ENCODE results near the gene SLC9A3. TPM values are rescaled to one million over a fixed set of nuclear protein-coding genes. Genes with fewer than 3 reads are reported as not detected.

The SLC9A3 gene
- total and polyA plus RNA-seq, 2 of the 13 experiments (the other 11 are each of a cell fraction or from before 2014, with no cell fraction given), result 1.5 to 1.8 TPM

- no peak for TF ChIP-seq ELF3 (CRISPR knock-in tag; IDR thresholded peaks at IDR 0.05)
- peak; percentile 56 for TF ChIP-seq RBFOX2 (IDR thresholded peaks at IDR 0.05; ENCODE audit: low read depth, low read length)
- no peak for TF ChIP-seq ZNF569 (CRISPR knock-in tag; IDR thresholded peaks at IDR 0.05; ENCODE audit: borderline replicate concordance)
- peak; percentile 26 to 32; a peak in 1 of 4 replicates for TF ChIP-seq HMGXB4 (CRISPR knock-in tag; IDR thresholded peaks at IDR 0.05; ENCODE audit: borderline replicate concordance in 1 of 2, low read depth in 1 of 2)
- no peak for TF ChIP-seq PPARG (CRISPR knock-in tag; conservative IDR thresholded peaks at IDR 0.05)
- TF ChIP-seq HMG20A (CRISPR knock-in tag; IDR thresholded peaks at IDR 0.05; ENCODE audit: borderline replicate concordance), result no peak
- TF ChIP-seq NCOA2 (CRISPR knock-in tag; IDR thresholded peaks at IDR 0.05), result no peak
- TF ChIP-seq STAT5B (CRISPR knock-in tag; IDR thresholded peaks at IDR 0.05), result no peak
- TF ChIP-seq MIER3 (CRISPR knock-in tag; IDR thresholded peaks at IDR 0.05; ENCODE audit: borderline replicate concordance), result 0 out of 2 replicates have a peak, but pooled peaks have one; percentile 3
- no peak; the same call in 1 of the 2 replicates for TF ChIP-seq TOPORS (CRISPR knock-in tag; IDR thresholded peaks at IDR 0.05)
- 0 out of 2 replicates have a peak, but pooled peaks have one; percentile 13 for TF ChIP-seq ZBTB7B (CRISPR knock-in tag; IDR thresholded peaks at IDR 0.05)
- TF ChIP-seq ZNF570 (CRISPR knock-in tag; IDR thresholded peaks at IDR 0.05; ENCODE audit: borderline replicate concordance), result no peak
- peak; percentile 66; the same call in 1 of the 2 replicates for TF ChIP-seq ZNF777 (CRISPR knock-in tag; IDR thresholded peaks at IDR 0.05)
- peak; percentile 42; the same call in 1 of the 2 replicates for TF ChIP-seq MYC (CRISPR knock-in tag; IDR thresholded peaks at IDR 0.05; ENCODE audit: borderline replicate concordance)
- no peak for TF ChIP-seq NPAS2 (CRISPR knock-in tag; IDR thresholded peaks at IDR 0.05; ENCODE audit: borderline replicate concordance)
- 0 out of 2 replicates have a peak, but pooled peaks have one; percentile 12 for TF ChIP-seq ZNF619 (CRISPR knock-in tag; IDR thresholded peaks at IDR 0.05)
- TF ChIP-seq ZNF674 (CRISPR knock-in tag; IDR thresholded peaks at IDR 0.05; ENCODE audit: low read depth), result 0 out of 2 replicates have a peak, but pooled peaks have one; percentile 37
- no peak for TF ChIP-seq ELK4 (CRISPR knock-in tag; IDR thresholded peaks at IDR 0.05; ENCODE audit: borderline replicate concordance)
- TF ChIP-seq ZSCAN22 (CRISPR knock-in tag; IDR thresholded peaks at IDR 0.05), result no peak
- TF ChIP-seq TMF1 (CRISPR knock-in tag; IDR thresholded peaks at IDR 0.05; ENCODE audit: low read depth), result no peak
- no peak for TF ChIP-seq ZNF205 (CRISPR knock-in tag; IDR thresholded peaks at IDR 0.05)
- TF ChIP-seq NR2F6 (IDR thresholded peaks at IDR 0.05), result no peak
- no peak for TF ChIP-seq NR2F6 (CRISPR knock-in tag; IDR thresholded peaks at IDR 0.05)
Observed at GRCh38 chr5:472076-472655, 52.1 kb downstream of the SLC9A3 start (continued).

Measured in HepG2 (cell line).